Breast epithelium (tissue), 3 donors: ENCODE results near the gene B4GAT1.

Experiments
- POLR2AphosphoS5 ChIP-seq, 3 donors: sonication (generic); formaldehyde crosslinking; IDR thresholded peaks; one replicate each; pipeline ENCODE4 v1.6.1; 2017; ENCODE audit warnings: antibody characterized with exemption in 3 of 3
- TF ChIP-seq, protein P1 (sequence below), 3 donors: fragments of 450-650 bp; IDR thresholded peaks; one replicate each; pipeline ENCODE4 v1.5.1; 2016 to 2017; ENCODE audit warnings: antibody characterized with exemption in 3 of 3, mild to moderate bottlenecking in 3 of 3, moderate library complexity in 3 of 3

DNA sequence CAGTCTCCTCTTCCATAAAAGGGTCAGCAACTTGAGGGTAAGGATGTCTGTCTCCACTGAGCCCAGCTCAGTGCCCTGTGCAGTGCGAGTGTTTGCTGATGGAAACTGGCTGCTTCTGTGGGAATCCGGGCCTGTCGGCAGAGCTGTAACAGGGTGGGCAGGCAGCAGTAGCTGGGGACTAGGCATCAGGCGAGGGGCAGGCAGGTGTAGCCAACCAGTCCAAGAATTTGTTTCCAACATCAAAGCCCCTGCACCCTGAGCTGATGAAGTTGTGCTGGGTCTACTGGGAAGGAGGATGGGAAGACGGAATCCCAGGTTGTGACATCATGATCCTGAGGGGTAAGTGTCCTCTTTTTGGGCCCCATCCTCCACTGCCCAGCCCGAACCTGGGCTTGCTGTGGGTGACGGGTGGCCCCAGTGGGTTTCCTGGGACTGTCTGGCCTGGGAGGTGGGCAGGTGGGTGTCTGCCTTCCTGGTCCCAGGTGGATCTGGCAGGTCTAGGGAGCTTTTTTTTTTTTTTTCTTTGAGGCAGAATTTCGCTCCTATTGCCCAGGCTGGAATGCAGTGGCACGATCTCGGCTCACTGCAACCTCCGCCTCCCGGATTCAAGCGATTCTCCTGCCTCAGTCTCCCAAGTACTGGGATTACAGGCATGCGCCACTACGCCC lies 13.1 kb upstream of the B4GAT1 start:
- TF ChIP-seq, protein P1, sequence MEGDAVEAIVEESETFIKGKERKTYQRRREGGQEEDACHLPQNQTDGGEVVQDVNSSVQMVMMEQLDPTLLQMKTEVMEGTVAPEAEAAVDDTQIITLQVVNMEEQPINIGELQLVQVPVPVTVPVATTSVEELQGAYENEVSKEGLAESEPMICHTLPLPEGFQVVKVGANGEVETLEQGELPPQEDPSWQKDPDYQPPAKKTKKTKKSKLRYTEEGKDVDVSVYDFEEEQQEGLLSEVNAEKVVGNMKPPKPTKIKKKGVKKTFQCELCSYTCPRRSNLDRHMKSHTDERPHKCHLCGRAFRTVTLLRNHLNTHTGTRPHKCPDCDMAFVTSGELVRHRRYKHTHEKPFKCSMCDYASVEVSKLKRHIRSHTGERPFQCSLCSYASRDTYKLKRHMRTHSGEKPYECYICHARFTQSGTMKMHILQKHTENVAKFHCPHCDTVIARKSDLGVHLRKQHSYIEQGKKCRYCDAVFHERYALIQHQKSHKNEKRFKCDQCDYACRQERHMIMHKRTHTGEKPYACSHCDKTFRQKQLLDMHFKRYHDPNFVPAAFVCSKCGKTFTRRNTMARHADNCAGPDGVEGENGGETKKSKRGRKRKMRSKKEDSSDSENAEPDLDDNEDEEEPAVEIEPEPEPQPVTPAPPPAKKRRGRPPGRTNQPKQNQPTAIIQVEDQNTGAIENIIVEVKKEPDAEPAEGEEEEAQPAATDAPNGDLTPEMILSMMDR (IDR thresholded peaks at IDR 0.05): no peak
- TF ChIP-seq POLR2AphosphoS5 (IDR thresholded peaks at IDR 0.05): no peak
